OCI-LY1 (cell line): Measurements from ENCODE around the gene EXD2.
"Not testable (repeated sequence)": the region's sequence is repeated elsewhere in the genome, so short reads cannot be mapped to it uniquely, and the experiment has no call there.

Experiments
- H2AFZ ChIP-seq: fragments of 200-600 bp; sonication (generic), shearing (Covaris generic); 2 replicates; pipeline ENCODE4 v1.6.0; 2014; ENCODE audit warnings: antibody characterized with exemption, mild to moderate bottlenecking, low read length
- H3F3A ChIP-seq: fragments of 200-600 bp; sonication (generic), shearing (Covaris generic); 2 replicates; pipeline ENCODE4 v1.6.0; 2014; ENCODE audit warnings: mild to moderate bottlenecking, antibody characterized with exemption, low read length, moderate library complexity; ENCODE audit not compliant: insufficient read depth
- H3K27ac ChIP-seq: fragments of 200-600 bp; sonication (generic); 2 replicates; pipeline ENCODE4 v1.5.1; 2014; ENCODE audit warnings: low read length, mixed run types, mild to moderate bottlenecking, low read depth; ENCODE audit not compliant: poor library complexity, severe bottlenecking
- H3K27me3 ChIP-seq: fragments of 200-600 bp; sonication (generic); 2 replicates; pipeline ENCODE4 v1.6.0; 2014; ENCODE audit warnings: antibody characterized with exemption, mild to moderate bottlenecking, low read length, moderate library complexity; ENCODE audit not compliant: insufficient read depth
- H3K36me3 ChIP-seq: fragments of 200-600 bp; sonication (generic); 2 replicates; pipeline ENCODE4 v1.6.1; 2014; ENCODE audit warnings: mild to moderate bottlenecking, antibody characterized with exemption, low read length, moderate library complexity, mixed read lengths; ENCODE audit not compliant: insufficient read depth
- H3K4me1 ChIP-seq: fragments of 200-600 bp; sonication (generic); 2 replicates; pipeline ENCODE4 v1.5.1; 2014; ENCODE audit warnings: mild to moderate bottlenecking, low read length, moderate library complexity; ENCODE audit not compliant: insufficient read depth, severe bottlenecking
- H3K4me2 ChIP-seq: fragments of 200-600 bp; sonication (generic), shearing (Covaris generic); 2 replicates; pipeline ENCODE4 v1.6.1; 2014; ENCODE audit warnings: low read length
- H3K4me3 ChIP-seq: fragments of 200-600 bp; sonication (generic); 2 replicates; pipeline ENCODE4 v1.5.1; 2014; ENCODE audit warnings: low read length, low read depth, mild to moderate bottlenecking, mixed read lengths; ENCODE audit not compliant: poor library complexity, severe bottlenecking
- H3K79me2 ChIP-seq: fragments of 200-600 bp; shearing (Covaris generic); 2 replicates; pipeline ENCODE4 v1.6.1; 2016; ENCODE audit warnings: mixed run types, low read length, mixed read lengths; ENCODE audit not compliant: insufficient read depth
- H3K9ac ChIP-seq: fragments of 200-600 bp; sonication (generic), shearing (Covaris generic); 2 replicates; pipeline ENCODE4 v1.6.1; 2014; ENCODE audit warnings: mild to moderate bottlenecking, low read length, mixed read lengths
- H3K9me2 ChIP-seq: fragments of 200-600 bp; sonication (generic), shearing (Covaris generic); 2 replicates; pipeline ENCODE4 v1.6.1; 2014; ENCODE audit warnings: low read depth, mild to moderate bottlenecking, low read length, mixed read lengths
- H3K9me3 ChIP-seq: fragments of 200-600 bp; shearing (Covaris generic); 2 replicates; pipeline ENCODE4 v1.6.1; 2014; ENCODE audit warnings: low read length, mixed read lengths
- H4K20me1 ChIP-seq: fragments of 200-600 bp; sonication (generic), shearing (Covaris generic); 2 replicates; pipeline ENCODE4 v1.6.0; 2016; ENCODE audit warnings: mild to moderate bottlenecking, low read length; ENCODE audit not compliant: insufficient read depth
- CTCF ChIP-seq: fragments of 200-600 bp; sonication (generic), shearing (Covaris generic); IDR thresholded peaks from 2 replicates; pipeline ENCODE4 v1.5.1; 2017; ENCODE audit warnings: mild to moderate bottlenecking, antibody characterized with exemption, low read length, moderate library complexity, mixed read lengths
- EZH2 ChIP-seq: fragments of 200-600 bp; sonication (generic), shearing (Covaris generic); IDR thresholded peaks from 2 replicates; pipeline ENCODE4 v1.8.0; 2017; ENCODE audit warnings: borderline replicate concordance, mixed run types, mild to moderate bottlenecking, antibody characterized with exemption, low read length, moderate library complexity, mixed read lengths

The EXD2 gene

DNA sequence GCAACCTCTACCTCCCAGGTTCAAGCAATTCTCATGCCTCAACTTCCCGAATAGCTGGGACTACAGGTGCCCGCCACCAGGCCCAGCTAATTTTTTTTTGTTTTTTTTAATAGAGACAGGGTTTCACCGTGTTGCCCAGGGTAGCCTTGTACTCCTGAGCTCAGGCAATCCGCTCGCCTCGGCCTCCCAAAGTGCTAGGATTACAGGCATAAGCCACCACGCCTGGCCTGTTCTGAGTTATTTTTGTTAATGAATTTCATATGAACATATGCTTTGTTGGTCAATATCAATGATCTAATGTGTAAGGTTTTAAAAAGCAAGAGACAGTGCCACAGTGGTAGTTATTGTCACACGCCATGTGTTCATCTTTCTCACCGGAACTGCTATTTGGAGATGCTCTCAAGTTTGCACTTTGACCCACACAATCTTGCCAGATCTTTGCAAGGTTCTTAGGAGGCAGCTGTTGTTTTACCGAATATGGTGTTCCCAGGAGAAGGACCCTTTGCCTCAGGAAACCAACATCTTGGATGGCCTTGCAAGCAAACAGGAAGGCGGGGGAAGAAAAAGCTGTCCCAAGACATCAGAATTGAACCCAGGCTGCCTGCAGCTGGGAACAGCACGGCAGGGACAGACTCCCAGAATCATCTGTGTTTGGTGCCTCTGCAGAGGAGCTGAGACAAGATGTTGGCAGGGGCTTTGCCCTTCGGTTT lies 98.7 kb downstream of the EXD2 start:
- no peak overlapping the region for H3K27ac ChIP-seq

DNA sequence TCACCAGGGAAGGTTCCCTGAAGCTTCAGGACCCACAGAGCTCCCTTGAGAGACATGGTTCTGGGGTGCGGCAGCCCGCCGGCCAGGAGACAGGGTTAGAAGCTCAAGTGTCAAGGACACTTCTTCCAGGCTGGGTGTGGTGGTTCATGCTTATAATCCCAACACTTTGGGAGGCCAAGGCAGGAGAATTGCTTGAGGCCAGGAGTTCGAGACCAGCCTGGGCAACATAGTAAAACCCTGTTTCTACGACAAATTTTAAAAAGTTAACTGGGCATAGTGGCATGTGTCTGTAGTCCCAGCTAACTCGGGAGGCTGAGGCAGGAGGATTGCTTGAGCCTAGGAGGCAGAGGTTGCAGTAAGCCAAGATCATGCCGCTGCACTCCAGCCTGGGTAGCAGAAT lies 99.6 kb downstream of the EXD2 start:
- H3K4me3 ChIP-seq, H3K27ac ChIP-seq, H3F3A ChIP-seq, H4K20me1 ChIP-seq, H3K4me1 ChIP-seq, H3K9me2 ChIP-seq, H3K27me3 ChIP-seq, H2AFZ ChIP-seq, H3K9ac ChIP-seq, H3K79me2 ChIP-seq, H3K9me3 ChIP-seq, H3K36me3 ChIP-seq, H3K4me2 ChIP-seq: not testable (repeated sequence)

More for the DNA sequence above, 98.7 kb downstream of the EXD2 start:
- Histone ChIP-seq H3K36me3 (no peaks in the 10 kb centered on the region), H2AFZ (no peak overlapping the region), H3K27me3 (no peaks in the 10 kb centered on the region), H3F3A (no peaks in the 10 kb centered on the region), H3K9me2 (no peaks in the 10 kb centered on the region), H3K79me2 (no peaks in the 10 kb centered on the region), H3K4me1 (no peaks in the 10 kb centered on the region), H4K20me1 (no peaks in the 10 kb centered on the region), H3K9ac (no peak overlapping the region), H3K9me3 (no peaks in the 10 kb centered on the region), H3K4me2 (no peak overlapping the region), H3K4me3 (no peak overlapping the region)
- no peak for TF ChIP-seq EZH2
- TF ChIP-seq CTCF = no peak

DNA sequence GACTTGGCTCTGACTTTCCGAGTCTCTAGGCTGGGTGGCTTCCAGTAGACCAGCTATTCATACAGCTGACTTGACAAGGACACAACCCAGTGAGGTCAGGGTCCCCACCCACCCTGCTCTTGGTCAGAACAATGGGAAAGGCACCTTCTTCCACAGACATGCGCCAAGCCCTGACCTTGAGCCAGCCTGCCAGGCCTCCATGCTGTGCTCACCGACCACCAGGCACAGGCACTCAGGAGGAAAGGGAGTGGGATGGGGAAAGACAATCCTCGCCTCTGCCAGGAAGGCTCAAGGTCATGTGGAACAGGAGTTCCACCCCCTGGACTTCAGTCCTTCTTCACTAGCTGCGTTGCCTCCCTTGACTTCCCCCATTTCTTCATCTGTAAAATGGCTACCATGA lies 100.1 kb downstream of the EXD2 start:
- Histone ChIP-seq H3K4me2 (no peak overlapping the region), H2AFZ (no peak overlapping the region), H3K4me1 (no peaks in the 10 kb centered on the region), H3K9me2 (no peaks in the 10 kb centered on the region), H3K27me3 (no peaks in the 10 kb centered on the region), H3F3A (no peaks in the 10 kb centered on the region), H3K79me2 (no peaks in the 10 kb centered on the region), H3K27ac (no peak overlapping the region), H3K9me3 (no peaks in the 10 kb centered on the region), H3K36me3 (no peaks in the 10 kb centered on the region), H3K9ac (no peak overlapping the region), H3K4me3 (no peak overlapping the region), H4K20me1 (no peaks in the 10 kb centered on the region)
- no peak for TF ChIP-seq EZH2
- TF ChIP-seq CTCF = no peak

GRCh38 chr14:69291891-69292561 lies 100.7 kb downstream of the EXD2 start:
- Histone ChIP-seq H4K20me1 (no peaks in the 10 kb centered on the region), H3K27ac (no peak overlapping the region), H3K9me3 (no peaks in the 10 kb centered on the region), H3K4me3 (no peak overlapping the region), H3K9ac (no peak overlapping the region), H3K36me3 (no peaks in the 10 kb centered on the region), H2AFZ (no peak overlapping the region), H3F3A (no peaks in the 10 kb centered on the region), H3K4me1 (no peaks in the 10 kb centered on the region), H3K9me2 (no peaks in the 10 kb centered on the region), H3K27me3 (no peaks in the 10 kb centered on the region), H3K79me2 (no peaks in the 10 kb centered on the region), H3K4me2 (no peak overlapping the region)
- TF ChIP-seq EZH2 = no peak
- no peak for TF ChIP-seq CTCF
